A549 (cell line): Measurements from ENCODE around the gene TNIP2.

Source experiments
- CBX8 ChIP-seq: fragments of 200-600 bp; sonication (generic); IDR thresholded peaks from 2 replicates; pipeline ENCODE4 v1.6.1; 2016
- JUN ChIP-seq, 2 experiments: fragments of >200 bp; sonication (Bioruptor Twin); formaldehyde crosslinking; IDR thresholded peaks; 2 replicates in 1 of 2; 3 replicates in 1 of 2; pipeline ENCODE4 v1.6.1; 2016 to 2017
- ZC3H11A ChIP-seq: fragments of 450-650 bp; IDR thresholded peaks from 2 replicates; pipeline ENCODE4 v1.6.1; 2014; ENCODE audit warnings: antibody characterized with exemption, mild to moderate bottlenecking
- TF ChIP-seq, protein P1 (sequence below): fragments of >200 bp; sonication (Bioruptor Twin); formaldehyde crosslinking; IDR thresholded peaks from 3 replicates; pipeline ENCODE4 v1.5.1; 2016
- TF ChIP-seq, protein P2 (sequence below): fragments of 200-600 bp; sonication (generic); IDR thresholded peaks from 2 replicates; pipeline ENCODE4 v1.6.1; 2016; ENCODE audit warnings: antibody characterized with exemption, mild to moderate bottlenecking, moderate library complexity

DNA sequence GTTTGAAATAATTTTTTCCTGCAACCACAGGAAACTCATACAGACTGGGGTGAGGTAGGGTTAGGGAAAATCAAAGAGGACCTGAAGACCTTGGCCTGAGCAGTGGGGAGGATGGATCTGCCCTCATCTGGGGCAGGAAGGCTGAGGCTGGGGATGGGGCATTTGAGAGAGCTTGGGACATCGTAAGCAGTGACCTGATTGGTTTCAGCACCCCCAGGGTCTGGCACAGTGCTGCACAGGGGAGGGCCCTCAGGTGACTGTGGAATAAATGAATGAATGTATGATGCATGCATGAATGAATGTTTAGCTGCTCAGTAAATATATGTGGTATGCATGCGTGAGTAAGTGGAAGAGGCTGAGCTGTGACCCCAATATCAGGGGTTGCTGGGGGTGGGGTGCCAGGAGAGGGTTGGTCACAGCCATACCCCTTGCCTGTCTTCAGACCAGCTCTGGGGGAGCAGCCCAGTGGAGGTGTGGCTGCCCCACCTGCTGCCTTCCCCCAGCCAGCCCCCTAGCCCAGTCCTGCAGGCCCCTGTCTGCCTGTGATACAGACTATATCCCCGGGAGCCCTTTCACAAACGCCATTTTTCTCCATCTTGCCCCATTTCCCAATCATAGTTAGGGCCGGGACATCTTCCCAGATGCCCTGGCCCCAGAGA, 11.0 kb upstream of the TNIP2 start:
- TF ChIP-seq, protein P1, sequence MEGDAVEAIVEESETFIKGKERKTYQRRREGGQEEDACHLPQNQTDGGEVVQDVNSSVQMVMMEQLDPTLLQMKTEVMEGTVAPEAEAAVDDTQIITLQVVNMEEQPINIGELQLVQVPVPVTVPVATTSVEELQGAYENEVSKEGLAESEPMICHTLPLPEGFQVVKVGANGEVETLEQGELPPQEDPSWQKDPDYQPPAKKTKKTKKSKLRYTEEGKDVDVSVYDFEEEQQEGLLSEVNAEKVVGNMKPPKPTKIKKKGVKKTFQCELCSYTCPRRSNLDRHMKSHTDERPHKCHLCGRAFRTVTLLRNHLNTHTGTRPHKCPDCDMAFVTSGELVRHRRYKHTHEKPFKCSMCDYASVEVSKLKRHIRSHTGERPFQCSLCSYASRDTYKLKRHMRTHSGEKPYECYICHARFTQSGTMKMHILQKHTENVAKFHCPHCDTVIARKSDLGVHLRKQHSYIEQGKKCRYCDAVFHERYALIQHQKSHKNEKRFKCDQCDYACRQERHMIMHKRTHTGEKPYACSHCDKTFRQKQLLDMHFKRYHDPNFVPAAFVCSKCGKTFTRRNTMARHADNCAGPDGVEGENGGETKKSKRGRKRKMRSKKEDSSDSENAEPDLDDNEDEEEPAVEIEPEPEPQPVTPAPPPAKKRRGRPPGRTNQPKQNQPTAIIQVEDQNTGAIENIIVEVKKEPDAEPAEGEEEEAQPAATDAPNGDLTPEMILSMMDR, result no peak
- TF ChIP-seq JUN (IDR thresholded peaks at IDR 0.05), result no peak
- no peak for TF ChIP-seq CBX8
- TF ChIP-seq, protein P2, sequence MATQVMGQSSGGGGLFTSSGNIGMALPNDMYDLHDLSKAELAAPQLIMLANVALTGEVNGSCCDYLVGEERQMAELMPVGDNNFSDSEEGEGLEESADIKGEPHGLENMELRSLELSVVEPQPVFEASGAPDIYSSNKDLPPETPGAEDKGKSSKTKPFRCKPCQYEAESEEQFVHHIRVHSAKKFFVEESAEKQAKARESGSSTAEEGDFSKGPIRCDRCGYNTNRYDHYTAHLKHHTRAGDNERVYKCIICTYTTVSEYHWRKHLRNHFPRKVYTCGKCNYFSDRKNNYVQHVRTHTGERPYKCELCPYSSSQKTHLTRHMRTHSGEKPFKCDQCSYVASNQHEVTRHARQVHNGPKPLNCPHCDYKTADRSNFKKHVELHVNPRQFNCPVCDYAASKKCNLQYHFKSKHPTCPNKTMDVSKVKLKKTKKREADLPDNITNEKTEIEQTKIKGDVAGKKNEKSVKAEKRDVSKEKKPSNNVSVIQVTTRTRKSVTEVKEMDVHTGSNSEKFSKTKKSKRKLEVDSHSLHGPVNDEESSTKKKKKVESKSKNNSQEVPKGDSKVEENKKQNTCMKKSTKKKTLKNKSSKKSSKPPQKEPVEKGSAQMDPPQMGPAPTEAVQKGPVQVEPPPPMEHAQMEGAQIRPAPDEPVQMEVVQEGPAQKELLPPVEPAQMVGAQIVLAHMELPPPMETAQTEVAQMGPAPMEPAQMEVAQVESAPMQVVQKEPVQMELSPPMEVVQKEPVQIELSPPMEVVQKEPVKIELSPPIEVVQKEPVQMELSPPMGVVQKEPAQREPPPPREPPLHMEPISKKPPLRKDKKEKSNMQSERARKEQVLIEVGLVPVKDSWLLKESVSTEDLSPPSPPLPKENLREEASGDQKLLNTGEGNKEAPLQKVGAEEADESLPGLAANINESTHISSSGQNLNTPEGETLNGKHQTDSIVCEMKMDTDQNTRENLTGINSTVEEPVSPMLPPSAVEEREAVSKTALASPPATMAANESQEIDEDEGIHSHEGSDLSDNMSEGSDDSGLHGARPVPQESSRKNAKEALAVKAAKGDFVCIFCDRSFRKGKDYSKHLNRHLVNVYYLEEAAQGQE, result no peak
- no peak for TF ChIP-seq ZC3H11A
